Peyer's patch (tissue), 4 donors: ENCODE data around the gene SMARCB1. TPM values are rescaled to one million over a fixed set of nuclear protein-coding genes. Genes with fewer than 3 reads are reported as not detected.

Experiments used
- DNase-seq, 3 donors: peaks; one replicate each; pipeline ENCODE4 v3.0.0-alpha.2; 2017 to 2019
- H3K27ac ChIP-seq, 4 donors: fragments of 200-600 bp; sonication (generic); one replicate each; pipeline ENCODE4 v1.5.1; 2016 to 2019
- H3K27me3 ChIP-seq, 2 donors: fragments of 200-600 bp; sonication (generic); one replicate each; pipeline ENCODE4 v1.5.1; 2019
- H3K36me3 ChIP-seq, 3 donors: fragments of 200-600 bp; sonication (generic); one replicate each; pipeline ENCODE4 v1.5.1; 2016 to 2019
- H3K4me1 ChIP-seq, 4 donors: fragments of 200-600 bp; sonication (generic); one replicate each; pipeline ENCODE4 v1.5.1; 2016 to 2019
- H3K4me3 ChIP-seq, 4 donors: fragments of 200-600 bp; sonication (generic); 1 replicate in 3 of 4; 2 replicates in 1 of 4; pipeline ENCODE4 v1.5.1; 2016 to 2019; ENCODE audit warnings: mild to moderate bottlenecking in 1 of 4
- H3K9me3 ChIP-seq, 4 donors: fragments of 200-600 bp; sonication (generic); one replicate each; pipeline ENCODE4 v1.5.1; 2016 to 2019; ENCODE audit warnings: mild to moderate bottlenecking in 1 of 4
- CTCF ChIP-seq, 6 experiments: fragments of 450-650 bp in 4 of 6; fragments of 200-600 bp in 2 of 6; sonication (generic) in 1 of 6; IDR thresholded peaks; one replicate each; pipeline ENCODE4 v1.5.1; 2017 to 2019; ENCODE audit warnings: antibody characterized with exemption in 6 of 6, mild to moderate bottlenecking in 3 of 6, moderate library complexity in 1 of 6
- POLR2A ChIP-seq, 2 donors: fragments of 450-650 bp; IDR thresholded peaks; one replicate each; pipeline ENCODE4 v1.5.1; 2017; ENCODE audit warnings: antibody characterized with exemption in 2 of 2, mild to moderate bottlenecking in 2 of 2, moderate library complexity in 2 of 2
- total RNA-seq, 4 donors: library from RNA; depleted of rRNA; stranded (reverse); fragments of >200 nt; gene quantifications; one replicate each; pipeline ENCODE4 v1.1.0, GENCODE V29; 2016

SMARCB1 gene
- total RNA-seq, 4 donors from 2014 or later: 45.7 to 94.9 (median 77.0) TPM

- no peak overlapping the region for H3K4me3 ChIP-seq
- peaks cover 0 to 16% (median 9%) of the 10 kb centered on the region in 4 donors for H3K4me1 ChIP-seq
- H3K36me3 ChIP-seq: peaks cover 0 to 37% (median 0%) of the 10 kb centered on the region in 3 donors
- TF ChIP-seq POLR2A (IDR thresholded peaks at IDR 0.05) (no peak), CTCF (IDR thresholded peaks at IDR 0.05) (no peak)
- no peaks in the 10 kb centered on the region for H3K27me3 ChIP-seq
- H3K27ac ChIP-seq: no peak overlapping the region
- DNase-seq: peak in 2 of 3 donors; percentile 25 to 42
- H3K9me3 ChIP-seq: no peaks in the 10 kb centered on the region
Measured at GRCh38 chr22:23833911-23834317, 47.1 kb downstream of the SMARCB1 start.

- no peaks in the 10 kb centered on the region for H3K9me3 ChIP-seq
- no peaks in the 10 kb centered on the region for H3K27me3 ChIP-seq
- TF ChIP-seq CTCF (IDR thresholded peaks at IDR 0.05) (no peak), POLR2A (IDR thresholded peaks at IDR 0.05) (no peak)
- H3K4me1 ChIP-seq: peaks cover 0 to 16% (median 10%) of the 10 kb centered on the region in 4 donors
- no peak for DNase-seq
- H3K4me3 ChIP-seq: no peak overlapping the region
- no peak overlapping the region for H3K27ac ChIP-seq
- H3K36me3 ChIP-seq: peaks cover 0 to 32% (median 0%) of the 10 kb centered on the region in 3 donors
Measured at GRCh38 chr22:23834406-23834792, 47.6 kb downstream of the SMARCB1 start.

- Histone ChIP-seq H3K9me3 (no peaks in the 10 kb centered on the region), H3K4me3 (no peak overlapping the region), H3K27ac (peak overlapping the region in 1 of 4 donors; percentile 85), H3K27me3 (no peaks in the 10 kb centered on the region), H3K4me1 (peaks cover 0 to 18% (median 10%) of the 10 kb centered on the region in 4 donors), H3K36me3 (peaks cover 0 to 30% (median 0%) of the 10 kb centered on the region in 3 donors)
- TF ChIP-seq CTCF (IDR thresholded peaks at IDR 0.05) (no peak), POLR2A (IDR thresholded peaks at IDR 0.05) (no peak)
- peak in 2 of 3 donors; percentile 44 to 48 for DNase-seq
Measured at GRCh38 chr22:23834793-23835483, 48.2 kb downstream of the SMARCB1 start.

GRCh38 chr22:23835484-23836144 is 48.8 kb downstream of the SMARCB1 start:
- no peak for TF ChIP-seq CTCF (IDR thresholded peaks at IDR 0.05)
- no peak for TF ChIP-seq POLR2A (IDR thresholded peaks at IDR 0.05)
- Histone ChIP-seq H3K27ac (peak overlapping the region in 1 of 4 donors; percentile 85), H3K4me3 (no peak overlapping the region), H3K36me3 (peaks cover 0 to 30% (median 0%) of the 10 kb centered on the region in 3 donors), H3K4me1 (peaks cover 0 to 18% (median 8%) of the 10 kb centered on the region in 4 donors), H3K27me3 (no peaks in the 10 kb centered on the region), H3K9me3 (no peaks in the 10 kb centered on the region)
- DNase-seq: peak in 2 of 3 donors; percentile 23 to 46

GRCh38 chr22:23836281-23836680 is 49.5 kb downstream of the SMARCB1 start:
- H3K27me3 ChIP-seq: no peaks in the 10 kb centered on the region
- peaks cover 0 to 30% (median 0%) of the 10 kb centered on the region in 3 donors for H3K36me3 ChIP-seq
- H3K27ac ChIP-seq: peak overlapping the region in 1 of 4 donors; percentile 85
- no peaks in the 10 kb centered on the region for H3K9me3 ChIP-seq
- H3K4me3 ChIP-seq: no peak overlapping the region
- peaks cover 0 to 18% (median 8%) of the 10 kb centered on the region in 4 donors for H3K4me1 ChIP-seq
- peak; percentile 40 to 49 (median 46) for DNase-seq
- TF ChIP-seq CTCF (IDR thresholded peaks at IDR 0.05): no peak
- TF ChIP-seq POLR2A (IDR thresholded peaks at IDR 0.05): no peak
